ENCODE measurements around the gene ROR1. TPM values are rescaled to one million over a fixed set of nuclear protein-coding genes. Genes with fewer than 3 reads are reported as not detected.

The ROR1 gene
- total RNA-seq, 6 experiments from 2014 or later: 0.04 to 0.58 (median 0.37) TPM

DNA sequence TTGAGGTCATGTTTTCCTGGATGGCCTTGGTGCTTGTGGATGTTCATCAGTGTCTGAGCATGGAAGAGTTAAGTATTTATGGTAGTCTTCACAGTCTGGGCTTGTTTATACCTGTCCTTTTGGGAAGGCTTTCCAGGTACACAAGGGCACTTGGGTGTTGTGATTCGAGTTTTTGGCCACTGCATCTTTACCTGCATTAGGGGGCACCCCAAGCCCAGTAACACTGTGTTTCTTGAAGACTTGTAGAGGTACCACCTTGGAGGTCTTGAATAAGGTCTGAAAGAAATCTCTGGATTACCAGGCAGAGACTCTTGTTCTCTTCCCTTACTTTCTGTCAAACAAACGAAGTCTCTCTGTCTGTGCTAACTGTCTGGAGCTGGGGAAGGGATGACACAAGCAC is 34.4 kb upstream of the ROR1 start:
- WGBS (ENCODE audit: insufficient coverage, low coverage, low lambda C conversion rate, missing lambda C conversion rate): 41% methylated on average over 2 of the region's 2 CpGs
- Histone ChIP-seq H3K27me3 (no peaks in the 10 kb centered on the region), H3K27ac (no peak overlapping the region), H3K36me3 (no peaks in the 10 kb centered on the region), H3K4me1 (no peaks in the 10 kb centered on the region), H3K4me3 (no peak overlapping the region), H3K9me3 (no peaks in the 10 kb centered on the region)
- intact Hi-C loops (cut with DNase I): no loop called here
- DNase-seq (no peak), ATAC-seq (no peak)
- TF ChIP-seq POLR2A (IDR thresholded peaks at IDR 0.05): no peak
- TF ChIP-seq, protein P1, sequence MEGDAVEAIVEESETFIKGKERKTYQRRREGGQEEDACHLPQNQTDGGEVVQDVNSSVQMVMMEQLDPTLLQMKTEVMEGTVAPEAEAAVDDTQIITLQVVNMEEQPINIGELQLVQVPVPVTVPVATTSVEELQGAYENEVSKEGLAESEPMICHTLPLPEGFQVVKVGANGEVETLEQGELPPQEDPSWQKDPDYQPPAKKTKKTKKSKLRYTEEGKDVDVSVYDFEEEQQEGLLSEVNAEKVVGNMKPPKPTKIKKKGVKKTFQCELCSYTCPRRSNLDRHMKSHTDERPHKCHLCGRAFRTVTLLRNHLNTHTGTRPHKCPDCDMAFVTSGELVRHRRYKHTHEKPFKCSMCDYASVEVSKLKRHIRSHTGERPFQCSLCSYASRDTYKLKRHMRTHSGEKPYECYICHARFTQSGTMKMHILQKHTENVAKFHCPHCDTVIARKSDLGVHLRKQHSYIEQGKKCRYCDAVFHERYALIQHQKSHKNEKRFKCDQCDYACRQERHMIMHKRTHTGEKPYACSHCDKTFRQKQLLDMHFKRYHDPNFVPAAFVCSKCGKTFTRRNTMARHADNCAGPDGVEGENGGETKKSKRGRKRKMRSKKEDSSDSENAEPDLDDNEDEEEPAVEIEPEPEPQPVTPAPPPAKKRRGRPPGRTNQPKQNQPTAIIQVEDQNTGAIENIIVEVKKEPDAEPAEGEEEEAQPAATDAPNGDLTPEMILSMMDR (IDR thresholded peaks at IDR 0.05): no peak

GRCh38 chr1:63740432-63740831 is 33.4 kb upstream of the ROR1 start:
- ATAC-seq (no peak), DNase-seq (no peak)
- Histone ChIP-seq H3K36me3 (no peaks in the 10 kb centered on the region), H3K27ac (no peak overlapping the region), H3K27me3 (no peaks in the 10 kb centered on the region), H3K4me3 (no peak overlapping the region), H3K4me1 (no peaks in the 10 kb centered on the region), H3K9me3 (no peaks in the 10 kb centered on the region)
- WGBS (ENCODE audit: insufficient coverage, low coverage, low lambda C conversion rate, missing lambda C conversion rate): no CpG with 5 or more reads among the region's 2 CpGs
- TF ChIP-seq, protein P1 (IDR thresholded peaks at IDR 0.05): no peak
- TF ChIP-seq POLR2A (IDR thresholded peaks at IDR 0.05): no peak
- intact Hi-C loops (cut with DNase I): no loop called here

DNA sequence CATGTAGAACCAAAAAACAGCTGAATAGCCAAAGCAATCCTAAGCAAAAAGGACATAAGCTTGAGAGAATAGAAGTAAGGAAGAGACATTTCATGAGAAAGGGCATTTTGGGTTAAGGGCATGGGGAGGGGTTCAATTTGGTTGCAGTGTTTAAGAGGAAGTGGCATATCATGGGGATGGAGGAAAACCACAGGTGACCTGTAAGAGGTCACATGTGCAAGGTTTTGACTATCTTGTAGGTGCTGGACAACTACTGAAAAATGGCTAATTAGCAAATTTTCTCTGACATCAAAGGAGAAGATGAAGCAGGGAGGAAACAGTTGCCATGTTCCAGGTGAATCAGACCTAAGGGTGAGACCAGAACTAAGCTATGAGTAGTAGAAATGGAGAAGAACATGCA is 31.3 kb upstream of the ROR1 start:
- no peak for ATAC-seq
- TF ChIP-seq POLR2A (IDR thresholded peaks at IDR 0.05): no peak
- TF ChIP-seq, protein P1 (IDR thresholded peaks at IDR 0.05): no peak
- intact Hi-C loops (cut with DNase I): no loop called here
- no peak overlapping the region for H3K4me3 ChIP-seq
- DNase-seq: no peak
- H3K27me3 ChIP-seq: no peaks in the 10 kb centered on the region
- H3K4me1 ChIP-seq: no peaks in the 10 kb centered on the region
- no peaks in the 10 kb centered on the region for H3K36me3 ChIP-seq
- no peak overlapping the region for H3K27ac ChIP-seq
- no peaks in the 10 kb centered on the region for H3K9me3 ChIP-seq

GRCh38 chr1:63743781-63744180 is 30.0 kb upstream of the ROR1 start:
- no peaks in the 10 kb centered on the region for H3K9me3 ChIP-seq
- intact Hi-C loops (cut with DNase I): no loop called here
- no peak for DNase-seq
- no peak overlapping the region for H3K27ac ChIP-seq
- TF ChIP-seq, protein P1 (IDR thresholded peaks at IDR 0.05): no peak
- no peak for TF ChIP-seq POLR2A (IDR thresholded peaks at IDR 0.05)
- no peak for ATAC-seq
- H3K4me3 ChIP-seq: no peak overlapping the region
- H3K36me3 ChIP-seq: no peaks in the 10 kb centered on the region
- H3K27me3 ChIP-seq: no peaks in the 10 kb centered on the region
- H3K4me1 ChIP-seq: no peaks in the 10 kb centered on the region

DNA sequence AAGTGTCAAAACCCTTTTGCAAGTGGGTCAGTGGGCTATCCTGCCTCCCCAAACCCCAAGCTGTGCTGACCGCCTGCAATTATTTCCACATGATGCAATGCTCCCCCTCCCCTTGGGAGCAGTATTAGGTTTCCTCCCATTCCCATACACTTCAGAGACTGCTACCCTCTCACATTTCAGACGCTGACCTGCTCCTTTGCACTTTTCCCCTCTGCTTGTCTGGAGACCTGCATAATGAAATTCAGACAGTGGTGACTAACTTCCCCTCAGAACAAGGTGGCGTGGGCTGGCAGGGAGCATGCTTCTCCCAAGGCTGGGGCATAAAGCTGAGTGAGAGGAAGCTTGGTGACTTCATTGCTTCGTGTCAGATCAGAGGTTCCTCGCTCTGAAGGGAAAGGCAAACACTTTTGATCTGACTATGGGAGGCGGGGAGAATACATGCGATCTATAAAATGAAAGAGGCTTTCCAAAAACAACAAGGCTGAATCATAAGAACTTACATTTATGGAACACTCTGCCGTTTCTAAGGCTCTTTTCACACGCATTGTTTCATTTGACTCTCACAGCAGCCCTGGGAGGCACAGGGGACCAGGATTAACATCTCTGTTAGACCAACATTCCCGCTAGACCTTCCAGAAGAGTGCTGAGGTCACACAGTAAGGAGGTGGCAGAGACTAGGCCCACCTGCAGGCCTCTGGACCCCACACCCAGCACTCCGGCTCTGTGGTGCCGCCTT is 27.5 kb upstream of the ROR1 start:
- ATAC-seq: peak in 1 of 4 donors; percentile 27
- TF ChIP-seq, protein P1 (IDR thresholded peaks at IDR 0.05): no peak
- no peak for TF ChIP-seq POLR2A (IDR thresholded peaks at IDR 0.05)
- Histone ChIP-seq H3K36me3 (no peaks in the 10 kb centered on the region), H3K4me3 (no peak overlapping the region), H3K4me1 (no peaks in the 10 kb centered on the region), H3K27me3 (no peaks in the 10 kb centered on the region), H3K9me3 (no peaks in the 10 kb centered on the region), H3K27ac (no peak overlapping the region)
- DNase-seq: no peak
- 53% methylated on average over 9 of the region's 12 CpGs for WGBS (ENCODE audit: insufficient coverage, low coverage, low lambda C conversion rate, missing lambda C conversion rate)
- intact Hi-C loops (cut with DNase I): no loop called here

Measured in right lobe of liver (tissue), 6 donors.